Measurements from ENCODE around the gene CCDC17. TPM values are rescaled to one million over a fixed set of nuclear protein-coding genes. Genes with fewer than 3 reads are reported as not detected.

The CCDC17 gene
- total and polyA plus RNA-seq, 2 donors from 2014 or later, result 1.0 to 3.0 TPM

DNA sequence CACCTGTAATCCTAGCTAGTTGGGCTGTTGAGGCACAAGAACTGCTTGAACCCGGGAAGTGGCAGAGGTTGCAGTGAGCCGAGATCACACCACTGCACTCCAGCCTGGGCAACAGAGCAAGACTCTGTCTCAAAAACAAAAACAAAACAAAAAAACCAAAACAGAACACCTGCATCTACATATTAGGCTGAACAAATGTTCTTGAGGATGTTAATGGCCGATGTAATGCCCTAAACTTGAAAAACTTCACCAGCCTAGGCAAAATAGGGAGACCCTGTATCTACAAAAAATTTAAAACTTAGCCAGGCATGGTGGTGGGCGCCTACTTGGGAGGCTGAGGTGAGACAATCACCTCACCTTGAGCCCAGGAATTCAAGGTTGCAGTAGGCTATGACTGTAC, 44.7 kb upstream of the CCDC17 start:
- H3K27ac ChIP-seq (ENCODE audit: low read depth in 2 of 2, low read length in 2 of 2), result no peak overlapping the region
- no peak overlapping the region for H3K4me3 ChIP-seq (ENCODE audit: low read length in 3 of 3)
- no peaks in the 10 kb centered on the region for H3K27me3 ChIP-seq (ENCODE audit: control insufficient read depth, insufficient read depth, low read length)
- TF ChIP-seq, protein P1, sequence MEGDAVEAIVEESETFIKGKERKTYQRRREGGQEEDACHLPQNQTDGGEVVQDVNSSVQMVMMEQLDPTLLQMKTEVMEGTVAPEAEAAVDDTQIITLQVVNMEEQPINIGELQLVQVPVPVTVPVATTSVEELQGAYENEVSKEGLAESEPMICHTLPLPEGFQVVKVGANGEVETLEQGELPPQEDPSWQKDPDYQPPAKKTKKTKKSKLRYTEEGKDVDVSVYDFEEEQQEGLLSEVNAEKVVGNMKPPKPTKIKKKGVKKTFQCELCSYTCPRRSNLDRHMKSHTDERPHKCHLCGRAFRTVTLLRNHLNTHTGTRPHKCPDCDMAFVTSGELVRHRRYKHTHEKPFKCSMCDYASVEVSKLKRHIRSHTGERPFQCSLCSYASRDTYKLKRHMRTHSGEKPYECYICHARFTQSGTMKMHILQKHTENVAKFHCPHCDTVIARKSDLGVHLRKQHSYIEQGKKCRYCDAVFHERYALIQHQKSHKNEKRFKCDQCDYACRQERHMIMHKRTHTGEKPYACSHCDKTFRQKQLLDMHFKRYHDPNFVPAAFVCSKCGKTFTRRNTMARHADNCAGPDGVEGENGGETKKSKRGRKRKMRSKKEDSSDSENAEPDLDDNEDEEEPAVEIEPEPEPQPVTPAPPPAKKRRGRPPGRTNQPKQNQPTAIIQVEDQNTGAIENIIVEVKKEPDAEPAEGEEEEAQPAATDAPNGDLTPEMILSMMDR (IDR thresholded peaks at IDR 0.05; ENCODE audit: borderline replicate concordance, extremely low read depth, insufficient read depth), result no peak
- H3K9ac ChIP-seq (ENCODE audit: low read length in 3 of 3), result no peak overlapping the region
- no peaks in the 10 kb centered on the region for H3K9me3 ChIP-seq (ENCODE audit: control insufficient read depth in 2 of 3, insufficient read depth in 1 of 3, low read length in 3 of 3)
- intact Hi-C loops (cut with DNase I), result no loop called here
- H3K4me1 ChIP-seq (ENCODE audit: control insufficient read depth in 2 of 3, insufficient read depth in 2 of 3, low read depth in 1 of 3, low read length in 3 of 3), result peaks cover 0 to 24% (median 15%) of the 10 kb centered on the region in 3 donors
- DNase-seq (no peak), FAIRE-seq (no peak)
- H3K36me3 ChIP-seq (ENCODE audit: control insufficient read depth in 2 of 3, insufficient read depth in 3 of 3, low read length in 3 of 3), result no peaks in the 10 kb centered on the region

- no peak overlapping the region for H3K9ac ChIP-seq (ENCODE audit: low read length in 3 of 3)
- H3K27ac ChIP-seq (ENCODE audit: low read depth in 2 of 2, low read length in 2 of 2), result no peak overlapping the region
- no peaks in the 10 kb centered on the region for H3K36me3 ChIP-seq (ENCODE audit: control insufficient read depth in 2 of 3, insufficient read depth in 3 of 3, low read length in 3 of 3)
- H3K9me3 ChIP-seq (ENCODE audit: control insufficient read depth in 2 of 3, insufficient read depth in 1 of 3, low read length in 3 of 3), result no peaks in the 10 kb centered on the region
- TF ChIP-seq, protein P1 (IDR thresholded peaks at IDR 0.05; ENCODE audit: borderline replicate concordance, extremely low read depth, insufficient read depth), result no peak
- FAIRE-seq, result no peak
- peaks cover 0 to 24% (median 15%) of the 10 kb centered on the region in 3 donors for H3K4me1 ChIP-seq (ENCODE audit: control insufficient read depth in 2 of 3, insufficient read depth in 2 of 3, low read depth in 1 of 3, low read length in 3 of 3)
- no peak overlapping the region for H3K4me3 ChIP-seq (ENCODE audit: low read length in 3 of 3)
- DNase-seq, result no peak
- H3K27me3 ChIP-seq (ENCODE audit: control insufficient read depth, insufficient read depth, low read length), result no peaks in the 10 kb centered on the region
- intact Hi-C loops (cut with DNase I), result no loop called here
Observed at GRCh38 chr1:45667321-45668111, 43.7 kb upstream of the CCDC17 start.

- Histone ChIP-seq H3K4me3 (ENCODE audit: low read length in 3 of 3) (no peak overlapping the region), H3K36me3 (ENCODE audit: control insufficient read depth in 2 of 3, insufficient read depth in 3 of 3, low read length in 3 of 3) (no peaks in the 10 kb centered on the region), H3K27me3 (ENCODE audit: control insufficient read depth, insufficient read depth, low read length) (no peaks in the 10 kb centered on the region), H3K9ac (ENCODE audit: low read length in 3 of 3) (no peak overlapping the region), H3K4me1 (ENCODE audit: control insufficient read depth in 2 of 3, insufficient read depth in 2 of 3, low read depth in 1 of 3, low read length in 3 of 3) (peaks cover 0 to 24% (median 15%) of the 10 kb centered on the region in 3 donors), H3K27ac (ENCODE audit: low read depth in 2 of 2, low read length in 2 of 2) (no peak overlapping the region), H3K9me3 (ENCODE audit: control insufficient read depth in 2 of 3, insufficient read depth in 1 of 3, low read length in 3 of 3) (no peaks in the 10 kb centered on the region)
- intact Hi-C loops (cut with DNase I), result no loop called here
- DNase-seq (no peak), FAIRE-seq (no peak)
- TF ChIP-seq, protein P1 (IDR thresholded peaks at IDR 0.05; ENCODE audit: borderline replicate concordance, extremely low read depth, insufficient read depth), result no peak
Observed at GRCh38 chr1:45666836-45667235, 43.0 kb upstream of the CCDC17 start.
